ENCODE results near the gene S100A2.

DNA sequence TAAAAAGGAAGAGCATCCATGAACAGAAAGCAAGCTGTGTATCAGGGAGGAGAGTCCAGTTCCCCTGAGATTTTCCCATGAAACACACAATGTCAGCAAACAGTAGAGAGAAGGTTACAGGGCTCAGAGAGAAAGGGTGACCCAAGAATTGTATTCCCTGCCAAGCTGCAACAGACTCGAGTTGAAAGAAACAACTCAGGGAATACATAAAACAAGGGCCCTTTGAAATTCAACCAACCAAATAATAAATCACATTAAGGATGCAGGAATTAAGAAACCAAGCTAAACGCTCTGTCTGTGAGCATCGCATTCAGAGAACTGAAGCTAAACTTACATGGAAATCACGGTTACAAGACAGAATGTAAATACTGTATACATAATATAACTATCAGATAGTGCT lies 27.1 kb upstream of the S100A2 start:
- TF ChIP-seq, protein P1, sequence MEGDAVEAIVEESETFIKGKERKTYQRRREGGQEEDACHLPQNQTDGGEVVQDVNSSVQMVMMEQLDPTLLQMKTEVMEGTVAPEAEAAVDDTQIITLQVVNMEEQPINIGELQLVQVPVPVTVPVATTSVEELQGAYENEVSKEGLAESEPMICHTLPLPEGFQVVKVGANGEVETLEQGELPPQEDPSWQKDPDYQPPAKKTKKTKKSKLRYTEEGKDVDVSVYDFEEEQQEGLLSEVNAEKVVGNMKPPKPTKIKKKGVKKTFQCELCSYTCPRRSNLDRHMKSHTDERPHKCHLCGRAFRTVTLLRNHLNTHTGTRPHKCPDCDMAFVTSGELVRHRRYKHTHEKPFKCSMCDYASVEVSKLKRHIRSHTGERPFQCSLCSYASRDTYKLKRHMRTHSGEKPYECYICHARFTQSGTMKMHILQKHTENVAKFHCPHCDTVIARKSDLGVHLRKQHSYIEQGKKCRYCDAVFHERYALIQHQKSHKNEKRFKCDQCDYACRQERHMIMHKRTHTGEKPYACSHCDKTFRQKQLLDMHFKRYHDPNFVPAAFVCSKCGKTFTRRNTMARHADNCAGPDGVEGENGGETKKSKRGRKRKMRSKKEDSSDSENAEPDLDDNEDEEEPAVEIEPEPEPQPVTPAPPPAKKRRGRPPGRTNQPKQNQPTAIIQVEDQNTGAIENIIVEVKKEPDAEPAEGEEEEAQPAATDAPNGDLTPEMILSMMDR (conservative IDR thresholded peaks at IDR 0.05; ENCODE audit: low read length), result no peak
- TF ChIP-seq EZH2phosphoT487 (IDR thresholded peaks at IDR 0.05; ENCODE audit: borderline replicate concordance), result no peak
